Fibroblast of skin of right biceps (primary cell): ENCODE results near the gene CASQ1.

Experiments
- DNase-seq: peaks from one replicate; pipeline ENCODE4 v3.0.0-alpha.2; 2013

Gene CASQ1

DNA sequence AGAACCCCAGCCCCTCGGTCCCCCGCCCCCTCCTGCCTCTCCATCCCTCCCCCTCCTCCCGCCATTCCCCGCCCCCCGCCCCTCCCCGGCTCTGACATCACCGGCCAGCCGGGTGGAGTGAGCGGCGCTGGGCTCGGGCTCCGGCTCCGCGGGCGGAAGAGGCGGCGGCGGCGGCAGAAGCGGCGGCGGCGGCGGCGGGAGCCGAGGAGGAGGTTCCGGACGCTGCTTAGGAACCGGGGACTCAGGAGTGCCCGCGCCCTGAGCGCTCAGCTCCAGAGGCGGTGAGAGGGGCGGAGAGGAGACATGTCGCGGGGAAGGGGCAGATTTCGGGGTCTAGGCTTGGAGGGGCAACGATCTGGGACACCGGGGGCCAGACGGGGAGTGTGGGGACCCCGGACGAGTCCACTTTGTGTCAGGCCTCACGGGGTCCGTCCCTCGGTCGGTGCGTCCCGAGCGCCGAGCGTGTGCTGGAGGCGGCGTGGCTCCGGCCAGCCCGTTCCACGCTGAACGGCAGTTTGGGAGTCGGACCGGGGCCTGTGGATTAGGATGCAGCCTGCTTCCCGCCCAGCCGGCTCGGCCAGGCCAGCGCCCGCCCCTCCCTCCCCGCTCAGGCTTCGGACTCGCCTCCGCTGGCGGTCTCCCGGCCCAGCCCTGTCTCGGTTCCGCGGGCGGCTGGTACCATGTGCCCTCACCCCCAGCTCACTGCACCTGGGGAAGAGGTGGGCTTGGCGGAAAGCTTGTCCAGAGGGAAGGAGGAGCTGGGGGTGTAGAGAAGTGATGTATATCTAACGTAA lies 15.1 kb downstream of the CASQ1 start, which contains the start of gene PEA15:
Gene PEA15 (plus strand): TSS at position 143 of the 794 bp plus-strand sequence. CDS start 6,161 bp downstream, outside the sequence.
- peak; percentile 82 for DNase-seq

GRCh38 chr1:160206036-160206389 lies 15.6 kb downstream of the CASQ1 start:
- peak; percentile 80 for DNase-seq

GRCh38 chr1:160206421-160207117 lies 16.2 kb downstream of the CASQ1 start:
- DNase-seq: peak; percentile 93

DNA sequence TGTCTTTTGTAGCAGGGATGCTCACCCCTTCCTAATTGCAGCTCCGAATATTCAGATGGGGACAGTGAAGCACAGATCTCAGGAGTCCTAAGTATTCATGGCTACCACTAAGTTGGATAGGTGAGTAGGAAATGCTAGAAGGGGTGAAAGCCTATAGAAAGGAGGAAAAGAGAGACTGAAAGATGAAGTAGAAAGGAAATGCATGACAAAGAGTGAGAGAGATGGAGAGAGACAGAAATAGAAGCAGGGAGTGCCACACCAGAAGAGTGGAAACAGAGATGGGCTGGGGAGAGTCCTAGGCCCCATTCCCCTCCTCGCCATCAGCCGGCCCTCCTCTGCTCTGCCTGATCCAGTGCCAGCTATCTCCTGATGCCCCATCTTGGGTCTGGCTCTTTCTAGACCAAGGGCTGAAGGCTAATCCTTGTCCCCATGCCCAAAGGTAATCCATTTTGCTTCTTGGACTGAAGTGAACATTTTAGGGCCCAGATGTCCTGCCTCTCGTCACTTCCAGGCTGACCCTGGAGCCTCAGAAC lies 16.8 kb downstream of the CASQ1 start:
- DNase-seq: no peak

DNA sequence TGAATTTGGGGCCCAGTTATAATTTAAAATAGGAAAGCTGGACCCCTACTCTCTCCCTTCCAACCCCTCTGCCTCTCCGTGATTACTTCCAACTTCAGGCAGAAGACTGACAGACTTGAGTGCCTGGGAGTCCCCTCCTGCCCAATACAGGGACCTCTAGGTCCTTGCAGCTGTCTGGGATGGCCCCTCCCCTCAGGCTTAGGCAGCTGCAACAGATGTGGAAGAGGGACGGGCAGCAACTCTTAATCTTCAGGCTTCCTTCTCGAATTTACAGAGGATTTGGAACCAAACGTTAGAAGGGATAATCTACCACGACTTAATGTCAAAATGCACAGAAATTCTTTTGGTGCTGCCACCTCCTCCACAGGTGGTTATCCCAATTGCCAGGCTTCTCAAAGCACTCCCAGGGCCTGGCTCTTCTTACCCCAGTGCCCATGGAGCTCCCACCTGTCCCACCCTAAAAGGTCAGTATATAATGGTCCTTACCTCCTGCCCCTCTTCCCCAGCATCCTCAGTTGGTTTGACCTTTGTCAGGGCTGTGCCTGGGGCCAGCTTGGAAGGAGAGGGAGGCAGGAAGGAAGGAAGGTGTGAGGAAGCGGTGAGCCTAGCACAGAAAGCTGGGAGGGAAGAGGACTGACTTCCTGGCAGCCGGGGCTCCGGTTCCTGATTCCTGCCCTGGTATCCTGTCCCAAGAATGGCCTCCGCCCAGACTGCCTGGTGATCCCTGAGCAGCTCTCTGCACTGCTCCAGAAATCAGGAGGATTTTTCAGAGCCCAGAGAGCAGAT lies 17.6 kb downstream of the CASQ1 start:
- no peak for DNase-seq

GRCh38 chr1:160208557-160209320 lies 18.4 kb downstream of the CASQ1 start:
- peak; percentile 53 for DNase-seq

DNA sequence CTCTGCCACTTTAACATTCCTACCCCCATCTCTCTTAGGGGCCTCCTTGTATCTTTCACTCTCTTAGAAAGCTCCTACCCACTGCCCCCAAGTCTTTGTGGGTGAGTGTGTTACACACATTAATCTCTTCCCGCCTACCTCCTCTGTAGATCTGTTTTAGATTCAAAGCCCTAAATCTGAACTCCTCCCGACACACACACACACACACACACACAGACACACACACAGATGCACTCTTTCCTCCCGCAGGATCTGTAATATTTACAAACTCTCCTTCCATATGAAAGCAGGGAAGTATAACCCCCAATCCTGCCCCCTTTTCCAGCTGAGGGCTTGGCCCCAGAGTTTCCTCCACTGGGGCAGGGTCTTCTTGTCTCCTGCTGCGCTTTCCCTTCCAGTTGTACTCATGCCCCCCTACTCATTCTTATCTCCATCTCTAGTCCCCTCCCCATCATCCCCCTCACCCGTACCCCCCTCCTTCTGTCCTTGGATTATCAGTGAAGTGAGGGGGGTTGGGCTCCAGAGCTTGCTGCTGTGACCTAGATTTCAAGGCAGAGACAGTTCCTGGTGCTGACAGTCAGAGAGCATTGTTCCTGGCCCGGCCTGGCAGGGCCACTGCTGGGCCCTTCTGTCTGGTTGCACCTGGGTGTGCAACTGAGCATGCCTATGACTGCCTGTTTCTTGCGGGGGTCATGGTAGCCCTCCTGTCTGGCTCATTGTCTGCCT lies 19.1 kb downstream of the CASQ1 start:
- no peak for DNase-seq

GRCh38 chr1:160210561-160210960 lies 20.2 kb downstream of the CASQ1 start:
- no peak for DNase-seq

GRCh38 chr1:160211046-160211790 lies 20.8 kb downstream of the CASQ1 start:
- peak; percentile 26 for DNase-seq

DNA sequence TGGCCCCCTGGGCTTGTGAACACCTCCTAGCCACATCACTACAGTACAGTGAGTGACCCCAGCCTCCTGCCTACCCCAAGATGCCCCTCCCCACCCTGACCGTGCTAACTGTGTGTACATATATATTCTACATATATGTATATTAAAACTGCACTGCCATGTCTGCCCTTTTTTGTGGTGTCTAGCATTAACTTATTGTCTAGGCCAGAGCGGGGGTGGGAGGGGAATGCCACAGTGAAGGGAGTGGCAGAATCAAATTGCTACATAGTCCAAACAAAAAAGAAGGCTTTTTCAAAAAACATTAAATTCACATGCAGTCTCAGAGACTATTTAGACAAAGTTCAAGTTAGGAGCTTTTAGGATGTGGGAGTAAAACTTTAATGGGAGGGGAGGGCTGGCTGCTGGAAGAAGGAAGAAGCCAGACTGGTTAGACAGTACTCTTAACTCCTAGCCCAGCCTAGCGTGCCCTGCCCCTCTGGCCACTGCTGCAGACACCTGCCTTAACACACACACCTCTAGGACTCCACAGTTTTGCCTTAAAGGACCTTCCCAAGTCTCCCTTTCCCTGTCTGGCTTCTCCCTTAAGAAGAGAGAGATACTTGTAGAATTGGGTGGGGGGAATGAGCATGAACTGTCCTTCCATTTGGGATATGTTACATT lies 24.2 kb downstream of the CASQ1 start:
- no peak for DNase-seq

DNA sequence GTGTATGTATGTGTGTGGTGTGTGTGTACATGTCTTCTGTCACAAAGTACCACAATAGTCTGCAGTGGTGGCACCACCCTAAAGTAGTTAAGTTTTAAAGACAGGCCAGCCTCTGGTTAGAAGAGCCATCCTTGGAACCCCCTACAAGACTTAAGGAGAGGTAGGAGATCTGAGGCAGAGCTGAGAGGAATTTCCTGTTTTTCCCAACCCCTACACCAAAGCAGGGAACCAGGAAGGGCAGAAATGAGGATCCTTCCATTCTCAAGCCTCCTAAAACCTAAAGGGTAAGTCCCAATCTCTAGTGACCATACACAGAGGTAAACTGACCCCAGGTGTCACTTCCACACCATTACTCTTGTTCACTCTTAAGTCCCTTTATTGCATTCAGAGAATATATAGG lies 25.9 kb downstream of the CASQ1 start:
- DNase-seq: no peak

DNA sequence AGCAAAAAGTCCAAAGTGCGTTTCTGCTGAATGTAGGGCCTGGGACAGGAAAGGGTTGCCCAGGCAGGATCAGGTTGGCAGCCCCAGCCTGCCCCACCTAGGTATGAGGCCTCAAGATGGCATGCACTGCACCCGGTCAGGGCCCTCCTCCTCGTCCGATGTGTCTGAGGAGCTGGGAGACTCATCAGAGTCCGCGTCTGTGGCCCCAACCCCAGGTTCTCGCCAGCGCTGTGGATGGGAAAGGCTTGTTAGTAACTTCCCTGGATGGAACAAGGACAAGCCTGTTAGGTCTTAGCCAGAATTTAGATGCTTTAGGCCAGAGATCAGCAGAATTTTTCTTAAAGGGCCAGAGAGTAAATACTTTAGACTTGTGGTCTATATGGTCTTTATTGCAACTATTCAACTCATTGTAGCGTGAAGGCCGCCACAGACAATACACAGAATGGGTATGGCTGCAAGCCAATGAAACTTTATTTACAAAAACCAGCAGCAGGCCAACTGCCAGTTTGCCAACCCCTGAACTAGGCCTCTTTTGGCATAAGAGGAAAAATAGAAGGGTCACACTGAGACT lies 27.2 kb downstream of the CASQ1 start:
- no peak for DNase-seq

- peak; percentile 63 for DNase-seq
These were observed 28.9 kb downstream of the CASQ1 start for GRCh38 chr1:160219062-160219929.

DNA sequence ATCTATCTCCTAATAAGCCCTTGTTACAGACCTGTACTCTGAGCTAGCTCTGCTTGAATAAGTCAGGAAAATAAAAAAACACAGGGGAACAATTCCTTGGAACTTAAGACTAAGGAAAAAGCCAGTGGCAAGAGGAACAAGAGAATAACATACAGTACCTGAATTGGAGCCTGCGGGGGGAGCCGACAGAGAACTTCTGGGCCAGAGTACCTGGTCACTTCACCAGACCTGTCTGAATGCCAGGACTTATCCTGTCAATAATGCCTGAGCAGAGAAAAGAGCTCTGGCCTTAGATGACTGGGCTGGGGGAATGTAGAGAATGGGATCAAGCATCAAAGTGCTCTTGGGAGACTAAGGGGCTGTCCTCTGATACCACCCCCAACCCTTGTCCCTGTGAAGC lies 29.9 kb downstream of the CASQ1 start:
- no peak for DNase-seq

GRCh38 chr1:160221089-160221488 lies 30.7 kb downstream of the CASQ1 start:
- DNase-seq: no peak

GRCh38 chr1:160222546-160222945 lies 32.2 kb downstream of the CASQ1 start:
- peak; percentile 79 for DNase-seq

GRCh38 chr1:160224606-160225005 lies 34.2 kb downstream of the CASQ1 start:
- DNase-seq: no peak

- DNase-seq: no peak
These were observed 35.0 kb downstream of the CASQ1 start for GRCh38 chr1:160225345-160225744.

DNA sequence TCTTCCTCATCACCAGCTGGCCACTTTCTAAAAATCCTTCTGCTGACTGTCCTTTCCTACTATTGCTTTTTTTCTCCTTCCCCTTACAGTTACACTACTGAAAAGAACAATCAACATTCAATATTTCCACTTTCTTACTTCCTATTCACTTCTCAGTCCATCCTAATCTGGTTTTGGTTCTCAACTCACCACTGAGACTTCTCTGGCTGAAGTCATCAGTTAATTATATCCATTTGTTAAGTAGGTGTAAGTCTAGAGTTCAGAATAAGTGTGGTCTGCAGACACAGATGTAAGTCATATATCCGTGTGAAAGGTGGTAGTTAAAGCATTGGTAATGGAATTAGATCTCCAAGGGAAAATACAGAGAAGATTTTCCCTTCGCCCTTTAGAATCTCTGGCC lies 36.2 kb downstream of the CASQ1 start:
- no peak for DNase-seq
